Left cardiac atrium (tissue), 4 donors: ENCODE measurements around the gene PNMA6E. TPM values are rescaled to one million over a fixed set of nuclear protein-coding genes. Genes with fewer than 3 reads are reported as not detected.
"Not testable (repeated sequence)": the region's sequence is repeated elsewhere in the genome, so short reads cannot be mapped to it uniquely, and the experiment has no call there.

Experiments
- ATAC-seq, 2 donors: fragments of 200-7000 bp; cut with Tn5 transposase; one replicate each; pipeline ENCODE4 v1.9.1; 2020; ENCODE audit warnings: mild to moderate bottlenecking in 2 of 2, moderate library complexity in 2 of 2
- DNase-seq: peaks from one replicate; pipeline ENCODE4 v3.0.0-alpha.2; 2020
- intact Hi-C, 2 donors: fragments of 100-400 bp; cut with DNase I; formaldehyde crosslinking; loops; one replicate each; pipeline versions ENCODE4 v1.14.1 to v1.15.1; 2022 to 2023
- total RNA-seq, 2 donors: library from RNA; stranded (reverse); fragmentation: NEBNext Ultra II Directional; extraction: Animal tissue kit (Norgen Biotek cat#: 25700); gene quantifications; one replicate each; pipeline ENCODE4 v1.2.1, GENCODE V29; 2021
- donor health status: DM: no; HTN: yes; CAD: no.
- donor health status: DM: no; HTN: yes; CAD: no; lungs with severe emphysema.
- donor health status: DM: yes; HTN: yes; CAD: no.
- donor health status: Dilated cardiomyopathy.

Gene PNMA6E
- total RNA-seq, 2 donors from 2014 or later, result not detected

- ATAC-seq, result no peak
- intact Hi-C loops, result no loop called here
These were observed 9.7 kb upstream of the PNMA6E start for GRCh38 chrX:153410888-153411254.

GRCh38 chrX:153410373-153410772 is 9.2 kb upstream of the PNMA6E start:
- intact Hi-C loops, result no loop called here
- no peak for DNase-seq
- no peak for ATAC-seq

More at GRCh38 chrX:153410888-153411254, 9.7 kb upstream of the PNMA6E start:
- DNase-seq, result no peak

- intact Hi-C loops, result no loop called here
- DNase-seq (no peak), ATAC-seq (no peak)
These were observed 8.4 kb upstream of the PNMA6E start for GRCh38 chrX:153409414-153410101.

- intact Hi-C loops, result no loop called here
- DNase-seq (no peak), ATAC-seq (no peak)
These were observed 7.8 kb upstream of the PNMA6E start for GRCh38 chrX:153408871-153409351.

GRCh38 chrX:153408221-153408721 is 7.1 kb upstream of the PNMA6E start:
- no peak for ATAC-seq
- intact Hi-C loops, result no loop called here
- no peak for DNase-seq

- no peak for ATAC-seq
- no peak for DNase-seq
- intact Hi-C loops, result no loop called here
These were observed 6.6 kb upstream of the PNMA6E start for GRCh38 chrX:153407736-153408135.

GRCh38 chrX:153406903-153407302 is 5.8 kb upstream of the PNMA6E start:
- no peak for ATAC-seq
- no peak for DNase-seq
- intact Hi-C loops, result no loop called here

GRCh38 chrX:153406011-153406410 is 4.9 kb upstream of the PNMA6E start:
- intact Hi-C loops, result no loop called here
- DNase-seq (no peak), ATAC-seq (no peak)

- no peak for DNase-seq
- no peak for ATAC-seq
- intact Hi-C loops, result no loop called here
These were observed 4.3 kb upstream of the PNMA6E start for GRCh38 chrX:153405426-153405825.

- DNase-seq, ATAC-seq, intact Hi-C loops: not testable (repeated sequence)
These were observed 3.2 kb upstream of the PNMA6E start for GRCh38 chrX:153404333-153404732.

GRCh38 chrX:153400146-153401132 is 711 bp downstream of the PNMA6E start:
- ATAC-seq (peak in 1 of 2 donors; percentile 27), DNase-seq (peak; percentile 45)
- intact Hi-C loops, result no loop called here

GRCh38 chrX:153398275-153398960 is 2.7 kb downstream of the PNMA6E start:
- intact Hi-C loops, result no loop called here
- ATAC-seq, result no peak
- DNase-seq, result no peak

GRCh38 chrX:153397256-153397960 is 3.7 kb downstream of the PNMA6E start:
- no peak for DNase-seq
- intact Hi-C loops, result no loop called here

GRCh38 chrX:153396320-153397195 is 4.6 kb downstream of the PNMA6E start:
- intact Hi-C loops, result no loop called here
- ATAC-seq (no peak), DNase-seq (no peak)

More at GRCh38 chrX:153397256-153397960, 3.7 kb downstream of the PNMA6E start:
- no peak for ATAC-seq

- ATAC-seq (no peak), DNase-seq (no peak)
- intact Hi-C loops, result no loop called here
These were observed 5.4 kb downstream of the PNMA6E start for GRCh38 chrX:153395613-153396319.

- DNase-seq (no peak), ATAC-seq (no peak)
- intact Hi-C loops, result no loop called here
These were observed 6.5 kb downstream of the PNMA6E start for GRCh38 chrX:153394612-153395011.

GRCh38 chrX:153392642-153393321 is 8.4 kb downstream of the PNMA6E start:
- ATAC-seq, result peak in 1 of 2 donors; percentile 41
- intact Hi-C loops, result no loop called here
- no peak for DNase-seq
